HG03439 (cell line): ENCODE measurements around the gene ABCA9.
"Not testable (repeated sequence)": the region's sequence is repeated elsewhere in the genome, so short reads cannot be mapped to it uniquely, and the experiment has no call there.

Source experiments
- ATAC-seq: cut with Tn5 transposase; IDR thresholded peaks from one replicate; pipeline ENCODE4 v1.9.1; 2021; ENCODE audit warnings: mild to moderate bottlenecking, moderate library complexity; ENCODE audit not compliant: unreplicated experiment

The ABCA9 gene

DNA sequence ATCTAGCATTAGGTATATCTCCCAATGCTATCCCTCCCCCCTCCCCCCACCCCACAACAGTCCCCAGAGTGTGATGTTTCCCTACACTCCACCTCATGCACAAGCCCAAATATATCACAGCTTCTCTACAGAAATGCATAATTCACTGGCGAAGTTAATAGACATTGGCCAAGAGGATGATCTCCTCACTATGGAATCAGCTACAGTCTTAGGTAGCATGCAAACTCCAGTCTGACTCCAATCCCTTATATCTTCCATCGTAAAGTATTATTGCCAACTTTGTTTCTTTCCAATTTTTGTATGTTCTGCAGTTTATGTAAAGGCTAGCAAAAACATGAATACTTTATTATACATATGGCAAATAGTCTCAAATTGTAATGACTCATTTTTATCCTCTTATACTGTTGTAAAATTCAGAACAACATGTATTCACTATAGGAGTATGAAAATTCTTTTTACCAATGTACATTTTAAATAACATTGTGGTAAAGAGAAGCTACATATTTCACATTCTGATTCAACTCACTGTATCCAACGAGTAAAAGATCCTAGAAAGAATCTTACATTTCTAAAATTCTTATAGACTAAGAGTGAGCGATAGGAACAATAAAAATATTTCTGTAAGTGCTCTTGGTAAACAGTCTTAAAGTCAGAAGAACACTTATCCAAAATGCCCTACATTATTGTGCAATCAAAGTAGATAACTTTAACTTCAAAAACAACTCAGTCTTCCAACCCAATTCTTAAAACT lies 106.4 kb downstream of the ABCA9 start:
- no peak for ATAC-seq

DNA sequence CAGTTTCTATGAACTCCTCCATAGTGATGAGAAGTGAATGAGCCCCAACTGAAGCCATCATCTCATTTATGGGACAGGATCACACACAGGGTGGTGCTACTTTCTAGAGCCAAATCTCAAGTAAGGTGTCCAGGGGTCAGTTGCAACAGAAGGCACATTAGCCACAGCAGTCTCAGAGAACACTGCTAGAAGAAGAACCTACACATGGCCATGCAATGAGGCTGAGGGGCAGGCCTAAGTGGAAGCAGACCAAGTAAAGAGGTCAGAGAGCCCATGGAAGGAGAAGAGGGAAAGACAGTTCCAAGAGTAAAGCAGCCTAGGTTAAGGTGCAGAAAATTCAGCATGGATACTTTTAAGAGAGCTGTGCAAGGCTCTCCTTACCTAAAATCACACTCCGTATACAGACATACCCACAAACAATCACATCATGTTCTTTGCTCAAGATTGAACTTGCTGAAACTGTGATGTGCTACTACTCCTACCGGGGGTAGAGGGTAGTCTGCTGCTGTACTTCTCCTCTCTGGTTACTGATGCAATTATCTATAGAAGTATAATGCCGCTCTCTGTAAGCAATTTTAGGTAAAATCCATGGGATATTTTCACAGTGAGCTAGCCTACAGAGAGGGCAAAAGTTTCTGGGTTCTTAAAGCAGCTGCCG lies 107.3 kb downstream of the ABCA9 start:
- ATAC-seq, result no peak

DNA sequence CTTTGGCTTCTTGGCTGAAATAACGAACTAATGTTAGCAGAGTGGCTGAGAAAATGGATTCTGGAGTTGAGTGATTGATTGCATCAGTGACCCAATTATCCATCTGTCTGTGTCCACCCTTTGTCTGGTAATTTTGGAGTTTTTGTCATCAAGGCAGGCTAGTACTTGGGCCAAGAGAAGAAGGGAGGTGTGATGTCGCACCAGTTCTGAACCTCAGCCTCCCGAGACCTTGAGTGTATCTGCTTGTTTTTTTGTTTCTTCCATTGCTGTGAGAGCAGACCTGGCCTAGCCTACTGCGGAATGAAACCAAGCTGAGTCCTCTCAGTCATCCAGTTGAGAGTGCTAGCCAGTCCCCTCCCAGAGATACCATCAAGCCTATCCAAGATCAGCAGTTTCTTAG lies 110.0 kb downstream of the ABCA9 start:
- no peak for ATAC-seq

DNA sequence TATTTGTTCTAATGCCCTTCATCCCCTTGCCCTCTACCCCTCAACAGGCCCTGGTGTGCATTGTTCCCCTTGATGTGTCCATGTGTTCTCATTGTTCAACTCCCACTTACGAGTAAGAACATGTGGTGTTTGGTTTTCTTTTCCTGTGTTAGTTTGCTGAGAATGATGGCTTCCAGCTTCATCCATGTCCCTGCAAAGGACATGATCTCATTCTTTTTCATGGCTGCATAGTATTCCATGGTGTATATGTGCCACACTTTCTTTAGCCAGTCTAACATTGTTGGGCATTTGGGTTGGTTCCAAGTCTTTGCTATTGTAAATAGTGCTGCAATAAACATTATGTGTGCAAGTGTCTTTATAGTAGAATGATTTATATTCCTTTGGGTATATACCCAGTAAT lies 112.9 kb downstream of the ABCA9 start:
- not testable (repeated sequence) for ATAC-seq

DNA sequence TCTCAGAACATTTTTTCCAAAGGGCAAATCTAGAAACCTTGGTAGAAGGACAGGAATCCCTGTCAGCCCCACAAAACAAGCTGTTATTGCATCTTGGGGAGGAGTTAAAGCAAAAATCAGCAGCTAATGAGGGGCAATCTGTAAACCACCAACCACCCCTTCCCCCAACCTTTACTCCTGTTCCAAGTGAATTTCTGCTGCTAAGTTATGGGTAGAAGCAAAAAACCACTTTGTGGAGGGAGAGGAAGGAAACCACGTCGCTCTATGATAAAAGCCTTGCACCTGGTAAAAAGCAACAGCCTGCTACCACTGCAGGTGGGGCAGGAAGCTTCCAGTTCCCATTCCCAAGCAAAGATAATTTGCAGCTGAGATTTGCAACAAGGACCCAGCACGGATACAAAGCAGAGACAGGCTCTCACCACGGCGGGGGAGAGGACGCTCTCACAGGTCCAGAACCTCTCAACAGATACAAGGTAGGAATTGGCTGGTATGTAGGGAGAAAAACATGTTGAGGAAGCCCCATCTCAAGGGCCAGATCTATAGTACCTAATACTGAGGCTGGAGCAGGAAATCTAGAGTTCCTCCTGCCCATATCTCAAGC lies 116.2 kb downstream of the ABCA9 start:
- no peak for ATAC-seq

DNA sequence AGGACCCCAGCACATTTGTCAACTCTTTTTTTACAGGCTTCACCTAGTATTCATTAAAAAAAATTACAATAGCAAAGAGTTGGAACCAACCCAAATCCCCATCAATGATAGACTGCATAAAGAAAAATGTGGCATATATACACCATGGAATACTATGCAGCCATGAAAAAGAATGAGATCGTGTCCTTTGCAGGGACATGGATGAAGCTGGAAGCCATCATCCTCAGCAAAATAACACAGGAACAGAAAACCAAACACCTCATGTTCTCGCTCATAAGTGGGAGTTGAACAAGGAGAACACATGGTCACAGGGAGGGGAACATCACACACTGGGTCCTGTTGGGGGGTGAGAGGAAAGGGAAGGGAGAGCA lies 116.9 kb downstream of the ABCA9 start:
- ATAC-seq, result not testable (repeated sequence)

DNA sequence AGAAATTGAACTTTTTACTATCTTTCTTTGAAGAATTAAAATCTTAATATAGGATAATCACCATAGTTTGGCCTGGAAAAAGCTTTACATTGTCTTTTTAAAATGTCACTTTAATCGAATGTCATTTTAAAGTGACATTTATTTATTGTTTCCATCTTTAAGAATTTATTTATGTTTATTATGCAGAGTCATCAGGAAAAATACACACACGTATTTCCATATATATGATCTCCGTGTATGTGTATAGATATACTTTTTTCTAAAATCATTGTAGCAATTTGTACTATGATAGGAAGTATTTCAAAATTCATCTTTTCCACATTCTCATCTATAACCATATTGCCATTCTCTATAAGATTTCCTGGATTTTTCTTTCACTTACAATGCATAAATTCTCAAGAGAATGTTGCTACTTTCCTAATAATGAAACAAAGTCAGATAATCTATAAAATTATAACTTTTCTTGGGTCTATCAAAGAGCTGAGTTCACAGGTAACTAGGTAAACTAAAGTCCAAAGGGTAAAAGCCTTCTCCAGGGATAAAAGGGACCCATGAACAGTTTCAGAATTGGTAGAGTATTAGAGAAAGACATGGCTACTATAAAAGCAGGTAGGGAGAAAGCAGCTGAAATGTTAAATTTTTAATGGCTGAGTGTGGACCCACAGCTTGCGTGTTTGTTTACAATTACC lies 117.5 kb downstream of the ABCA9 start:
- ATAC-seq, result no peak

DNA sequence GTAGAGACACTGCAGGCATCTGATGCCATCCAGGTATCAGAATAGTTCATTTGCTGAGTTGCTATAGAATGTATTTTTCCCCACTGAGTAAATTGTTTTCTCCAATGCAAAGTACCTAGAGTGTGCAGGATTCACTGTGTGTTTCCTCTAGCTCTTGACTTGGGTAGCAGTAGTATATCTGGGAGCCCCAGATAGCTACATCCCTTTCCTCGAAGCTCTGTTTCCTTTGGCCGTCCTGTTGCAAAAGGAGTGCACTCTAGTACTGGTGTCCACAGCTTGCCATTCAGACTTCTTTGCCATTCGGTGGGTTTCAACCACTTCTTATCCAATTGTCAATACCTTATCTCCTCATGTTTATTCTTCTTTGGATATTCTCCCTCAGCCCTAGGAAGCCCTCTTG lies 118.3 kb downstream of the ABCA9 start:
- ATAC-seq, result no peak

DNA sequence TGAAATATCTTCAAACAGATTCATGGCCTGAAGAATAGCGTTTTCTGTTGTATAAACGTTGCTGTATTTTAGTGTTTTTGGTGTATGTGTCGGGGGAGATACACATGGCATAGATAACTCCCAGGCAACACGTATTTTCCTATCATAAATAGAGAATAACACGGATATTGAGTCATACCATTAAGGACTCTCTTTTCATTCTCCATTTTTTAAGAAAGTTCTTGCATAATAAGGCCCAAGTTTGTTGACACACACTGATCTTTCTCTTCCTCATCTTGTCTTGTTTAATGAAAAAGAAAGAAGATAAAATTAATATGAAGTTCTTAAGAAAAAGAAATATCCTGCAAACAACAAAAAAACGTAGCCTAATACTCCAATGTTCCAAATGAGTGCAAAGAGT lies 119.0 kb downstream of the ABCA9 start:
- no peak for ATAC-seq

DNA sequence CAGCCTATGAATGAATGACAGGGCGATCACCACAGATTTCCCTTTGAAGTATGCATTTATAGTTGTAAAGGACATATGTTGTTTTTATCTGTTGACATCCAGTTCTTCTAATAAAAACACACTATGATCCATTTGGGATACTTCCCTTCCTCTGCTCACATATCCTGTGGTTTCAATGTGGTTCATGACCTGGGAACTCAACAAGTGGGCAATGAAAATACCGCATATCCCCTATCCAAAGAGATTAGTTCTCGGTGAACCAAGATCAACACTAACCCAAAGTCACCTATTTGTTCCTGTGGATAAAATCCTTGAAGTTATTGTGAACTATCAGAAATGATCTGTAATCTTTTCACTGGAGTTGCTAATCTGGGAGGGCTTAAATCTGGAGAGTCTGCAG lies 121.5 kb downstream of the ABCA9 start:
- no peak for ATAC-seq

DNA sequence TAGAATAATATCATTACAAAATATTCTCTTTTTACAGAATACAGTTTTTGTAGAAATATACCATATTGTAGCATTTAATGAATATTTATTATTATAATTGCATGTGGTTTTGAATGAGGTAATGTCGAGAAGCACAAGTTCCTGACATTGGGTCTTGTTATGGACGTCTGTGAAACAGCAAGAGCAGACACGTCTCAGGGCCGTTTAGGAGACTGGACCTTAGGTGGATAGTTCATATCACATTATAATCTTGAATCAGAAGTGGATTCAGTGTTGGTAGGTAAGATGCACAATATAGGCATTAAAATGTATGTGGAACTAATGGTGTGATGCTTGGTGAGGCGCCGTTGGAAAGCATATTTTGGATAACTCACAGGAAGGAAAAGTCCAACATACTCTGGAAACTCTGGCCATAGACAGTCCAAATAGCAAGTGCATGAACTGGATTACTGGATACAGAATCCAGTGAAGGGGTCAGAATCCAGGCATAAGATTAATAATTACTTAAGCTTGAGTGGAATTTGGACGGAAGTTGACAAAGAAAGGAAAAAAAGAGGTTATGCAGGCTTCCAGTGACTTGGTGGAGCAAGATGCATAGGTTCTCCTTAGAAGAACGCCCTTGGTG lies 122.7 kb downstream of the ABCA9 start:
- ATAC-seq, result no peak

DNA sequence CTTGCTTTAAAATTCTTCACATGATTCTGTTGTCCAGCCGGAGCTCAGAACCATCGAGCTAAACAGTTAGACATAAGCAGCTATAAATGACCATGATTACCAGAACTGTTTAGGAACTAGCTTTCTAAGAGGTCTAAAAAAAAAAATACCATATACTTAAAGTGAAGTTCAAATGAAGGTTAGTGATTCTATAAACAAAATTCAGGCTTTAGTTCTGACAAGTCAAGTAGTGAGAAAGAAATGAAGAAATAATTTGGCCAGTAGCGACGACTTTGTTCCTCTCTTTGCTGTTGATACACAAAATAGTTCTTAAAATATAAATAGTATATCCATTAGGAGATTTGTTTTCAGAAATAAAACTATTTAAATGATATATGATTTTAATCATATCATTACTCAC lies 133.2 kb downstream of the ABCA9 start:
- ATAC-seq, result no peak

DNA sequence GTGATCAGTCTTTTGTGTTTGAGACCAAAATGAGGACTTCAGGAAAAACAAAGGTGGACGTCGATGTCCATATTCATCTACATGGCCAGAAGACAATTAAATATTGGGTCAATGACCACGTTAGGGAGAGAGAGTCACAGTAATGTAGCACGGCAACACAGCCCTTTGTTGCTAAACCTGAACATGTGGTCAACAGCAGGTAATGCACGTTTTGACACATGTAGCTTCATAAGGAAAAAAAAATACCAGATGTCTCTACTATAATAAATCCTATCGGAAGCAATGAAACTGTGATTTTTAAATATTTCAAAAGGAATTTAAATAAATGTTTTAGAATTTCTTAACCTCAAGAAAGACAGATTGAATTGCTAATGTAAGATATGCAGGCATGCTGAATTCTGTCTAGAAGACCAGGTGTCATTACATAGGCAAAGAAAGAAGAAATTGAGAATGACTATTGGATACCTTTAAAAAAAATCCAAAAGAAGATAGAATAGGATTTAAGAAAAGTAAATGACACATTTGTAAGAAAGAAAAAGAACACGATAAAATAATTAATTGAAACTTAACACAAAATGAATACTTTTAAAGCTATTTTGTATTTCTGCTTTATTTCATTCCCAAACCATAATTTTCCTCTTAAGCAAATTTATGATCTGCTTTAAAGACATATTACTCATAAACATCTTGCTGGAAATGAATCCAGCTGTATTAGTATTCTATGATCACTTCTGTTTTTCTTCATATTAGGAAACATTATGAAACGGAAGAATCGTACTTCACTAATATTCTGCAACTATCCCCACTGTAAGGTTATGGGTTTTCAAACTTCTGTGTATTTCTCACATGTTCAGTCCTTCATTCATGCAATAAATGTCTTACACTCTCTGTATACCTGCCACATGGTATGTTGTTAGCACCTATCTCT lies 135.7 kb downstream of the ABCA9 start:
- no peak for ATAC-seq
